ENCODE results near the gene PTPA. TPM values are rescaled to one million over a fixed set of nuclear protein-coding genes. Genes with fewer than 3 reads are reported as not detected.
"Not testable (repeated sequence)": the region's sequence is repeated elsewhere in the genome, so short reads cannot be mapped to it uniquely, and the experiment has no call there.

Gene PTPA
- total RNA-seq, 1 experiment from 2014 or later = 76.2 TPM

- H3K27ac Mint-ChIP-seq (ENCODE audit: unreplicated experiment) = no peak overlapping the region
- no peak overlapping the region for H3K4me3 Mint-ChIP-seq (ENCODE audit: low read depth, unreplicated experiment)
- intact Hi-C loops (cut with micrococcal nuclease; ENCODE audit: unreplicated experiment) = no loop called here
- no peak for DNase-seq
- no peaks in the 10 kb centered on the region for H3K9me3 Mint-ChIP-seq (ENCODE audit: low read depth, unreplicated experiment)
- H3K27me3 Mint-ChIP-seq (ENCODE audit: unreplicated experiment) = no peaks in the 10 kb centered on the region
- no peaks in the 10 kb centered on the region for H3K4me1 Mint-ChIP-seq (ENCODE audit: low read depth, unreplicated experiment)
- peaks cover 17% of the 10 kb centered on the region for H3K36me3 Mint-ChIP-seq (ENCODE audit: insufficient read depth, unreplicated experiment)
- no TSS peak for BruUV-seq (replicated peaks)
- no peak for TF ChIP-seq CTCF (IDR thresholded peaks at IDR 0.05; ENCODE audit: unreplicated experiment)
- CTCF ChIA-PET = interaction anchor here (0.7 kb wide), 1 partner anchor 511 kb away, joined by 3 read pairs; no protein-coding TSS in a partner anchor
Measured at GRCh38 chr9:129126749-129127618, 15.8 kb downstream of the PTPA start.

DNA sequence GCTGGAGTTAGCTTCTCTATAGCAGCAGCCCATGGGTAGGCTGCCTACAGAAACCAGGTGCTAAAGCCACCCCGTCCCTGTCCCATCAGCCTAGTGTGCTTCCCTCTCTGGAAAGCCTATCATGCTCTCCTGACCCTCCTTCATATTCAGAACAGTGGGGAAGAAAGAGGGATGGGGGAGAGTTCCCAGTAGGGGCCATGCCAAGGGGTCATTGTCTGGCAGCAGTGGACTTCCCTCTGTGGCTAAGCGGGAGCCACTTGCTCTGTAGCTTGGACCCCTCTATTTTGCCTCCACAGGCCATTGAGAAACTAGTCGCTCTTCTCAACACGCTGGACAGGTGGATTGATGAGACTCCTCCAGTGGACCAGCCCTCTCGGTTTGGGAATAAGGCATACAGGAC is 17.5 kb downstream of the PTPA start:
- Mint-ChIP-seq H3K4me3 (ENCODE audit: low read depth, unreplicated experiment) (no peak overlapping the region), H3K9me3 (ENCODE audit: low read depth, unreplicated experiment) (no peaks in the 10 kb centered on the region), H3K27ac (ENCODE audit: unreplicated experiment) (no peak overlapping the region), H3K36me3 (ENCODE audit: insufficient read depth, unreplicated experiment) (peaks cover 12% of the 10 kb centered on the region), H3K27me3 (ENCODE audit: unreplicated experiment) (no peaks in the 10 kb centered on the region), H3K4me1 (ENCODE audit: low read depth, unreplicated experiment) (no peaks in the 10 kb centered on the region)
- intact Hi-C loops (cut with micrococcal nuclease; ENCODE audit: unreplicated experiment) = no loop called here
- CTCF ChIA-PET = no interaction called here
- no TSS peak for BruUV-seq (replicated peaks)
- no peak for DNase-seq
- TF ChIP-seq CTCF (IDR thresholded peaks at IDR 0.05; ENCODE audit: unreplicated experiment) = no peak

- intact Hi-C loops (cut with micrococcal nuclease; ENCODE audit: unreplicated experiment) = loop anchor here (10.0 kb wide), 1 partner anchor 645 kb away; no protein-coding TSS in a partner anchor
Measured at GRCh38 chr9:129130271-129130670, 19.1 kb downstream of the PTPA start.

GRCh38 chr9:129130791-129131190 is 19.6 kb downstream of the PTPA start:
- intact Hi-C loops (cut with micrococcal nuclease; ENCODE audit: unreplicated experiment) = loop anchor here (10.0 kb wide), 1 partner anchor 644 kb away; no protein-coding TSS in a partner anchor
- no peak for TF ChIP-seq CTCF (IDR thresholded peaks at IDR 0.05; ENCODE audit: unreplicated experiment)
- no TSS peak for BruUV-seq (replicated peaks)
- Mint-ChIP-seq H3K9me3 (ENCODE audit: low read depth, unreplicated experiment) (no peaks in the 10 kb centered on the region), H3K27me3 (ENCODE audit: unreplicated experiment) (no peaks in the 10 kb centered on the region), H3K36me3 (ENCODE audit: insufficient read depth, unreplicated experiment) (peaks cover 5% of the 10 kb centered on the region), H3K27ac (ENCODE audit: unreplicated experiment) (no peak overlapping the region), H3K4me3 (ENCODE audit: low read depth, unreplicated experiment) (no peak overlapping the region), H3K4me1 (ENCODE audit: low read depth, unreplicated experiment) (no peaks in the 10 kb centered on the region)
- CTCF ChIA-PET = interaction anchor here (1.5 kb wide), 1 partner anchor 42 kb away, joined by 4 read pairs; no protein-coding TSS in a partner anchor
- no peak for DNase-seq

More at GRCh38 chr9:129130271-129130670, 19.1 kb downstream of the PTPA start:
- not testable (repeated sequence) for H3K4me1 Mint-ChIP-seq (ENCODE audit: low read depth, unreplicated experiment); H3K36me3 Mint-ChIP-seq (ENCODE audit: insufficient read depth, unreplicated experiment); H3K9me3 Mint-ChIP-seq (ENCODE audit: low read depth, unreplicated experiment); H3K4me3 Mint-ChIP-seq (ENCODE audit: low read depth, unreplicated experiment); BruUV-seq (replicated peaks); DNase-seq; H3K27me3 Mint-ChIP-seq (ENCODE audit: unreplicated experiment); H3K27ac Mint-ChIP-seq (ENCODE audit: unreplicated experiment)
- CTCF ChIA-PET = interaction anchor here (0.6 kb wide), 1 partner anchor 696 kb away, joined by 3 read pairs; no protein-coding TSS in a partner anchor

Measured in Calu3 (cell line).